K562 (cell line): ENCODE results near the gene ADGRG1. TPM values are rescaled to one million over a fixed set of nuclear protein-coding genes. Genes with fewer than 3 reads are reported as not detected.
A peak's percentile ranks its signal among the peaks of the same experiment; 100 is the strongest.

ENCODE experiments used
- ARHGAP35 ChIP-seq: fragments of 450-650 bp; IDR thresholded peaks from 2 replicates; pipeline ENCODE4 v1.6.1; 2018; ENCODE audit not compliant: partially characterized antibody
- CBFA2T3 ChIP-seq: fragments of 450-650 bp; IDR thresholded peaks from 2 replicates; pipeline ENCODE4 v1.6.1; 2017
- ELK3 ChIP-seq: fragments of 450-650 bp; formaldehyde crosslinking; IDR thresholded peaks from 2 replicates; pipeline ENCODE4 v1.4.0; 2020; ENCODE audit warnings: mild to moderate bottlenecking
- HMG20A ChIP-seq: fragments of 450-650 bp; formaldehyde crosslinking; conservative IDR thresholded peaks from 2 replicates; pipeline ENCODE4 v1.4.0; 2020; ENCODE audit warnings: mild to moderate bottlenecking, mixed read lengths
- HNRNPUL1 ChIP-seq: fragments of 200-400 bp; formaldehyde crosslinking; IDR thresholded peaks from 2 replicates; pipeline ENCODE4 v1.6.1; 2017; ENCODE audit warnings: low read length
- MYBL2 ChIP-seq, 2 experiments: fragments of 450-650 bp in 1 of 2; sonication (generic) in 1 of 2; formaldehyde crosslinking in 1 of 2; IDR thresholded peaks; 2 replicates each; pipeline versions ENCODE4 v1.6.1 to v1.8.1; 2017 to 2022; ENCODE audit warnings: borderline replicate concordance in 1 of 2, inconsistent platforms in 1 of 2, low read depth in 1 of 2, mild to moderate bottlenecking in 1 of 2, missing genetic modification reagents in 1 of 2, moderate library complexity in 1 of 2
- NFRKB ChIP-seq: fragments of 450-650 bp; IDR thresholded peaks from 2 replicates; pipeline ENCODE4 v1.6.1; 2016; ENCODE audit warnings: low read depth
- NFXL1 ChIP-seq: fragments of 450-650 bp; formaldehyde crosslinking; IDR thresholded peaks from 2 replicates; pipeline ENCODE4 v1.4.0; 2021; ENCODE audit warnings: mild to moderate bottlenecking
- POLR3G ChIP-seq: IDR thresholded peaks from 2 replicates; pipeline ENCODE4 v1.6.1; 2011; ENCODE audit not compliant: insufficient read length, insufficient replicate concordance; ENCODE audit errors: extremely low read depth
- RBM17 ChIP-seq: fragments of 200-400 bp; formaldehyde crosslinking; IDR thresholded peaks from 2 replicates; pipeline ENCODE4 v1.6.1; 2017; ENCODE audit warnings: low read depth, mild to moderate bottlenecking, low read length, borderline replicate concordance
- RFX5 ChIP-seq: IDR thresholded peaks from 2 replicates; pipeline ENCODE4 v1.6.1; 2011; ENCODE audit warnings: low read depth, mild to moderate bottlenecking, improper control_type of control experiment, low read length
- ZKSCAN8 ChIP-seq: fragments of 200-800 bp; sonication (Bioruptor generic); IDR thresholded peaks from 2 replicates; pipeline ENCODE4 v1.6.1; 2016; ENCODE audit warnings: missing genetic modification characterization, missing compliant biosample characterization
- ZNF77 ChIP-seq: fragments of 250-450 bp; sonication (Bioruptor Pico); IDR thresholded peaks from 2 replicates; pipeline ENCODE4 v1.5.0; 2020
- polyA plus RNA-seq, 8 experiments: library from polyadenylated mRNA; depleted of rRNA in 4 of 8; stranded (reverse) in 5 of 8; unstranded in 3 of 8; fragments of >200 nt; fragmentation: Nextera tagmentation in 2 of 8; fragmentation: Illumina TruSeq in 1 of 8; extraction: Ambion mirVana in 2 of 8; extraction: Trizol in 1 of 8; gene quantifications; 2 replicates each; pipeline versions ENCODE4 v1.2.1 to v1.2.3, GENCODE V29; 2011 to 2014; ENCODE audit warnings: inconsistent platforms in 1 of 8, missing spikeins in 1 of 8
- total RNA-seq, 7 experiments: library from RNA; depleted of rRNA in 6 of 7; stranded (reverse); fragments of >200 nt in 6 of 7; fragmentation: Illumina TruSeq in 2 of 7; extraction: Trizol in 2 of 7; gene quantifications; 2 replicates each; pipeline versions ENCODE4 v1.2.1 to v1.2.3, GENCODE V29; 2011 to 2021; ENCODE audit warnings: low replicate concordance in 1 of 7
- TF ChIP-seq, protein P1 (sequence below): fragments of 250-450 bp; sonication (Bioruptor Pico); IDR thresholded peaks from 2 replicates; pipeline ENCODE4 v1.4.0; 2020; ENCODE audit warnings: mild to moderate bottlenecking
- TF ChIP-seq, protein P2 (sequence below): IDR thresholded peaks from 2 replicates; pipeline ENCODE4 v1.6.1; 2011; ENCODE audit warnings: borderline replicate concordance, low read depth, mild to moderate bottlenecking, moderate library complexity, low read length; ENCODE audit not compliant: insufficient read depth, poor library complexity, severe bottlenecking
- TF ChIP-seq, protein P3 (sequence below): IDR thresholded peaks from 2 replicates; pipeline ENCODE4 v1.6.1; 2016; ENCODE audit warnings: missing genetic modification characterization, missing compliant biosample characterization
- TF ChIP-seq, protein P4 (sequence below): sonication (generic); formaldehyde crosslinking; IDR thresholded peaks from 2 replicates; pipeline ENCODE4 v1.8.0; 2022; ENCODE audit warnings: mild to moderate bottlenecking, missing genetic modification reagents
- TF ChIP-seq, protein P5 (sequence below): fragments of 200-800 bp; sonication (Bioruptor generic); IDR thresholded peaks from 2 replicates; pipeline ENCODE4 v1.6.1; 2017; ENCODE audit warnings: missing genetic modification characterization, missing compliant biosample characterization

The ADGRG1 gene
- total and polyA plus RNA-seq, 9 of the 15 experiments (the other 6 are each of a cell fraction or from before 2014, with no cell fraction given), result 0.04 to 0.31 (median 0.16) TPM; not detected in 6

DNA sequence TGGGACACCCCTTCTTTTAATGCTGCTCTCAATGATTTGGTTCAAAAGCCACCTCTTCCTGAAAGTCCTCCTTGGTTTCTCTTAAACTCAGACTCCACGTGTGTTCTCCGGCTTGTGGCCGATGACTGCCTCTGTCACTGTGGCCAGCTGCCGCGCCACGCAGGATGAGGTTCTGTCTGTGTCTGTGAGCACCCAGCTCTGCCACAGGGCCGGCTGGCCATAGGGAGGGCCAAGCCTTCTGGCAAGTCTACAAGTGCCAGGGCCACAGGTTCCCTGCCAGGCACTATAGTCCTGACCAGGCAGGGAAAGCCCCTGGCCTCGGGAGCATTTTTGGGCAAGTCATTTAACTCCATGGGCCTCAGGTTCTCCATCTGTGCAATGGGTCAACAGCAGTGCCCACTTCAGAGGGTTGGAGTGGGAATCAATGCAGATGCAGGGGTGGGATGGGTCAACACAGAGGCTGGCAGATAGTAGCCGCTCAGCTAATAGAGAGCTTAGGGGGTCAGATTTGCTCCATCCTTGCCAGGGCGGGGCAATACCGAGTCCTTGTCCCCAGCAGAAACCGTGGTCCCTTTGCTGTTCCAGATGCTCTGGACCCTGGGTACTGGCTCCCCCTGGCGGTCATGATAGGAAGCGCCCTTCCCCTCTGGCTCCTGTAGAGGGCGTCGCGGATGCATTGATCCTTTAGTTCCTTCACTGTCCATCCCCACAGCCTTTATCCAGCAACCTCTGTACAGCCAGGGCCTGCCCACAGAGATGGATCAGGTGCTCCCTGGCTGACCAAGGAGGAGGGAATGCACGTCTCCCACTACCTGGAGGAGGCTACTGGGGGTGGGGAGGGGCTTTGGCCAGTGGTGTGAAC, 20.4 kb downstream of the ADGRG1 start (continued):
- TF ChIP-seq NFRKB (no peak), POLR3G (no peak), NFXL1 (CRISPR knock-in tag) (no peak), RBM17 (no peak), CBFA2T3 (no peak), ARHGAP35 (no peak), ZKSCAN8 (CRISPR knock-in tag) (no peak), MYBL2 (IDR thresholded peaks at IDR 0.05; ENCODE audit: low read depth) (no peak), MYBL2 (CRISPR knock-in tag; IDR thresholded peaks at IDR 0.05; ENCODE audit: borderline replicate concordance) (no peak), RFX5 (no peak), HNRNPUL1 (0 out of 2 replicates have a peak, but pooled peaks have one; percentile 26), ZNF77 (no peak), ELK3 (CRISPR knock-in tag) (no peak), HMG20A (no peak)
- TF ChIP-seq, protein P1, sequence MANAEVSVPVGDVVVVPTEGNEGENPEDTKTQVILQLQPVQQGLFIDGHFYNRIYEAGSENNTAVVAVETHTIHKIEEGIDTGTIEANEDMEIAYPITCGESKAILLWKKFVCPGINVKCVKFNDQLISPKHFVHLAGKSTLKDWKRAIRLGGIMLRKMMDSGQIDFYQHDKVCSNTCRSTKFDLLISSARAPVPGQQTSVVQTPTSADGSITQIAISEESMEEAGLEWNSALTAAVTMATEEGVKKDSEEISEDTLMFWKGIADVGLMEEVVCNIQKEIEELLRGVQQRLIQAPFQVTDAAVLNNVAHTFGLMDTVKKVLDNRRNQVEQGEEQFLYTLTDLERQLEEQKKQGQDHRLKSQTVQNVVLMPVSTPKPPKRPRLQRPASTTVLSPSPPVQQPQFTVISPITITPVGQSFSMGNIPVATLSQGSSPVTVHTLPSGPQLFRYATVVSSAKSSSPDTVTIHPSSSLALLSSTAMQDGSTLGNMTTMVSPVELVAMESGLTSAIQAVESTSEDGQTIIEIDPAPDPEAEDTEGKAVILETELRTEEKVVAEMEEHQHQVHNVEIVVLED, result no peak
- TF ChIP-seq, protein P2, sequence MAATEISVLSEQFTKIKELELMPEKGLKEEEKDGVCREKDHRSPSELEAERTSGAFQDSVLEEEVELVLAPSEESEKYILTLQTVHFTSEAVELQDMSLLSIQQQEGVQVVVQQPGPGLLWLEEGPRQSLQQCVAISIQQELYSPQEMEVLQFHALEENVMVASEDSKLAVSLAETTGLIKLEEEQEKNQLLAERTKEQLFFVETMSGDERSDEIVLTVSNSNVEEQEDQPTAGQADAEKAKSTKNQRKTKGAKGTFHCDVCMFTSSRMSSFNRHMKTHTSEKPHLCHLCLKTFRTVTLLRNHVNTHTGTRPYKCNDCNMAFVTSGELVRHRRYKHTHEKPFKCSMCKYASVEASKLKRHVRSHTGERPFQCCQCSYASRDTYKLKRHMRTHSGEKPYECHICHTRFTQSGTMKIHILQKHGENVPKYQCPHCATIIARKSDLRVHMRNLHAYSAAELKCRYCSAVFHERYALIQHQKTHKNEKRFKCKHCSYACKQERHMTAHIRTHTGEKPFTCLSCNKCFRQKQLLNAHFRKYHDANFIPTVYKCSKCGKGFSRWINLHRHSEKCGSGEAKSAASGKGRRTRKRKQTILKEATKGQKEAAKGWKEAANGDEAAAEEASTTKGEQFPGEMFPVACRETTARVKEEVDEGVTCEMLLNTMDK, result peak; percentile 98
- TF ChIP-seq, protein P3, sequence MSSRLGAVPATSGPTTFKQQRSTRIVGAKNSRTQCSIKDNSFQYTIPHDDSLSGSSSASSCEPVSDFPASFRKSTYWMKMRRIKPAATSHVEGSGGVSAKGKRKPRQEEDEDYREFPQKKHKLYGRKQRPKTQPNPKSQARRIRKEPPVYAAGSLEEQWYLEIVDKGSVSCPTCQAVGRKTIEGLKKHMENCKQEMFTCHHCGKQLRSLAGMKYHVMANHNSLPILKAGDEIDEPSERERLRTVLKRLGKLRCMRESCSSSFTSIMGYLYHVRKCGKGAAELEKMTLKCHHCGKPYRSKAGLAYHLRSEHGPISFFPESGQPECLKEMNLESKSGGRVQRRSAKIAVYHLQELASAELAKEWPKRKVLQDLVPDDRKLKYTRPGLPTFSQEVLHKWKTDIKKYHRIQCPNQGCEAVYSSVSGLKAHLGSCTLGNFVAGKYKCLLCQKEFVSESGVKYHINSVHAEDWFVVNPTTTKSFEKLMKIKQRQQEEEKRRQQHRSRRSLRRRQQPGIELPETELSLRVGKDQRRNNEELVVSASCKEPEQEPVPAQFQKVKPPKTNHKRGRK (tag), result no peak
- TF ChIP-seq, protein P4, sequence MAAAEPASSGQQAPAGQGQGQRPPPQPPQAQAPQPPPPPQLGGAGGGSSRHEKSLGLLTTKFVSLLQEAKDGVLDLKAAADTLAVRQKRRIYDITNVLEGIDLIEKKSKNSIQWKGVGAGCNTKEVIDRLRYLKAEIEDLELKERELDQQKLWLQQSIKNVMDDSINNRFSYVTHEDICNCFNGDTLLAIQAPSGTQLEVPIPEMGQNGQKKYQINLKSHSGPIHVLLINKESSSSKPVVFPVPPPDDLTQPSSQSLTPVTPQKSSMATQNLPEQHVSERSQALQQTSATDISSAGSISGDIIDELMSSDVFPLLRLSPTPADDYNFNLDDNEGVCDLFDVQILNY (CRISPR knock-in tag), result no peak
- TF ChIP-seq, protein P5, sequence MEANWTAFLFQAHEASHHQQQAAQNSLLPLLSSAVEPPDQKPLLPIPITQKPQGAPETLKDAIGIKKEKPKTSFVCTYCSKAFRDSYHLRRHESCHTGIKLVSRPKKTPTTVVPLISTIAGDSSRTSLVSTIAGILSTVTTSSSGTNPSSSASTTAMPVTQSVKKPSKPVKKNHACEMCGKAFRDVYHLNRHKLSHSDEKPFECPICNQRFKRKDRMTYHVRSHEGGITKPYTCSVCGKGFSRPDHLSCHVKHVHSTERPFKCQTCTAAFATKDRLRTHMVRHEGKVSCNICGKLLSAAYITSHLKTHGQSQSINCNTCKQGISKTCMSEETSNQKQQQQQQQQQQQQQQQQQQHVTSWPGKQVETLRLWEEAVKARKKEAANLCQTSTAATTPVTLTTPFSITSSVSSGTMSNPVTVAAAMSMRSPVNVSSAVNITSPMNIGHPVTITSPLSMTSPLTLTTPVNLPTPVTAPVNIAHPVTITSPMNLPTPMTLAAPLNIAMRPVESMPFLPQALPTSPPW (CRISPR knock-in tag), result no peak
